ENCODE measurements around the gene TMEM145. TPM values are rescaled to one million over a fixed set of nuclear protein-coding genes. Genes with fewer than 3 reads are reported as not detected.
A peak's percentile ranks its signal among the peaks of the same experiment; 100 is the strongest.

TMEM145 gene
- total RNA-seq, 3 donors from 2014 or later = not detected

DNA sequence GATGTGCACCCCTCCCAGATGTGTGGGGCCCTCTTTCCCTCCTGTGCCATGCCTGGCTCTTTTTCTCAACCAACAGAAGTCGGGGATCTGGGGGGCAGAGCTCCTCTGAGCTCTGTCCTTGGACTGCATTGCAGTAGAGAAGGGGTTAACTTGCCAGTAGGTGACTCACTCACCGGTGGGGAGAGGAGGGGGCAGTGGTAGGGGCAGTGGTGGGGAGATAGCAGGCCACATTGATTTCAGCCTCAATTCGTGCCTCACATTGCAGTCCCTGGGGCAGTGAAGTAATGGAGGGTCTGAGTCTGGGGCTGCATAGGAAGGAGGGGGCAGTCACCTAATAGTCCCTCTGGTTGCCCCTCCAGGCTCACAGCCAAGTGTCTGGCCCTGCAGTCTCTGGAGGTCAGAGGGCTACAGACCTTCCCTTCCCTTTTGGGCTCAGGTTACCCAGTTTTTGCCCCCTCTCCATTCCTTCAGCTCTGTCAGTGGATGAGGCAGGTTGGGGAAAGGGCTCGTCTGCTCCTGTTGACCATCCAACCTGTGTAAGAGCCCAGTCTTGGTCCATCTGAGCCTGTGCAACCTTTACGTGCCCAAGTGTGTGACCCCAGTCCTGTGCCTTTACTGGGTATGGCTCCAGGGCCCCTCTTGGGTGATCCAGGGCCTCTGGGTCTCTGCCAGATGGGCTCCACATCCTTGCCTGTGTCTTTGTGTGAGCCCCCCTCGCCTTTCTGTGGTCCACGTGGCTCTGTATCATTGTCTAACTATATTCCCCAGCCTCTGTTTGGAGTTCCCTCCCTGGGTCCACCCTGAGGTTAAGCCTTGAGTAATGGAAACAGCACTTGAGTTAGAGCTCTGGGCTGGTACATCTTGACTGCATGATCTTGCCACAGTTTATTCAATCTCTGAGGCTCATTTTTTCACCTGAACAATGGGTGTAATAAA is 31.0 kb upstream of the TMEM145 start:
- DNase-seq (no peak), ATAC-seq (no peak)
- Mint-ChIP-seq H3K4me1 (ENCODE audit: low read depth) (peaks cover 51% of the 10 kb centered on the region), H3K36me3 (ENCODE audit: insufficient read depth) (no peaks in the 10 kb centered on the region), H3K4me3 (peak overlapping the region; percentile 53), H3K27me3 (ENCODE audit: low read depth) (no peaks in the 10 kb centered on the region), H3K9me3 (no peaks in the 10 kb centered on the region)

DNA sequence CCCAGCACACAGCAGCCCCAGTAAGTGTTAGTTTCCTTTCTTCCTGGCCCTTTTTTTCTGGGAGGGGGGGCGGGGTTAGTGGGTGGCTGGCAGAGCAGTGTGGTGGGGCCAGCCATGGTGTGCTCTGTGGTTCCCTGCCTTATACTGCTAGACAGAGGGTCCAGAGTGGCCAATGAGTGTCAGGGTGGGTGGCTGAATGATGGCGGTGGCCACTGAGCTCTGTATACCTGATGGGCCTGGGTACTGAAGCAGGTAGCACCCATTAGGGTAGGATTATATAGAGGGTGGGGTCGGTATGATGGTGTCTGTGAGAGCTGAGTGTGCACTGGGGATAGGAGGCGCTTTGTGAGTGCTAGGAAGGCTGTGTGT is 30.3 kb upstream of the TMEM145 start:
- Mint-ChIP-seq H3K27me3 (ENCODE audit: low read depth) (no peaks in the 10 kb centered on the region), H3K36me3 (ENCODE audit: insufficient read depth) (no peaks in the 10 kb centered on the region), H3K4me1 (ENCODE audit: low read depth) (peaks cover 48% of the 10 kb centered on the region), H3K9me3 (no peaks in the 10 kb centered on the region), H3K4me3 (no peak overlapping the region)
- DNase-seq = no peak
- ATAC-seq = no peak

DNA sequence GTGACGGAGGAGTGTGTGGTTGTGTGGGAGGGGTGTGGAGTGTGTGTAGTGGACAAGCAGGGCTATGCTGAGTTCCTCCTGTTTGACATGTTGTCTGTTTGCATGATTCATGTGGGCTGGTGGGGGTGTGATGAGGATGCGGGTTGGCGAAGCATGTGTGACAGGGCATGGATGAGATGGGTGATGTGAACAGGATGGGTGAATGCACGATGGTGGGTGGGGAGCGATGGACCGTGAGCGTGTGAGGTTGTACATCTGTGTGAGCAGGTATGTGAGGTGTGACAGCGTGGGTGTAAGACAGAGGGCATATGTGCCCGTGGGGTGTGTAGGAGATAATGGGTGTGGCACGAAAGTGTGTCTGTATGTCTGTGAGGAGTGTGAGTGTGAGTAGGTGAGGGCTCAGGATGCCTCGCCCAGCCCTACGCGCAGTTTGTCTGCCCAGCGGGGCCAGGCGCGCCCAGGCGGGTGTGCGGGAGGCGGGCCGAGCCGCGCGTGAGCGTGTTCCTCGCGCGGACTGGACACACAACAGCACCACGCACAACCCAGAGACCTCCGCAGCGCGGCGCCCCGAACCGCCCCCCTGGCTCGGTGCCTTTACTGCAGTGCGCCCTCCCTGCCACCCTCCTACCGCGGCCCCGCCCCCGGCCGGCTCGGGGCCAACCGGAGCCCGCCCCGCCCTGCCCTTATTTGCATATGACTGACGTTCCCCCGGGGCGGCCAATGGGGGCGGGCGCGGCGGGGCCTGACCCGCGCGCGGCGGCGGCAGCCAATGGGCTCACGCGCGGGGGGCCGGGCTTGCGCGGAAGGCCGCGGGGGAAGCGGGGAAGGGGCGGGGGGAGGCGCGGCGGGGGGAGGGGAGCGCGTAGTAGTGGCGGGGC is 29.7 kb upstream of the TMEM145 start:
- Mint-ChIP-seq H3K9me3 (no peaks in the 10 kb centered on the region), H3K4me1 (ENCODE audit: low read depth) (peaks cover 45% of the 10 kb centered on the region)
- ATAC-seq = peak; percentile 71 to 74

DNA sequence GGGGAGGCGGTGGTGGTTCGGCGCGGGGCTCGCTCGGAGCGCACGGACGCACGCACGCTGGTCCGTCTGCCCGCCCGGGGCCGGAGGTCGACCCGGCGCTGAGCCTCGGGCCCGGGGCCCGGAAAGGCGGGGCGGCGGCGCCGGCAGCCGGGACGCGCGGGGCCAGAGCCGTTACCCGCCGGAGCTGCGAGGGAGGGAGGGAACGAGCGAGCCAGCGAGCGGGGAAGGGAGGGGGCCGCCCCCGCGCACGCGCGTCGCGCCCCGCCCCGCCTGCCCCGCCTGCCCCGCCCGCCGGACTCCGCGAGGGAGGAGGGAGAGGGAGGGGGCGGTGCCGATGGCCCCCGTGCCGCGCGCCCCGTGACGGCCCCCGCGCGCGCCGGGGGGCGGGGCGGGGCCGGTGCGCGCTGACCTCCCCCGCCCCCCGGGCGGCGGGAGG is 29.0 kb upstream of the TMEM145 start:
- Mint-ChIP-seq H3K27me3 (ENCODE audit: low read depth) (no peaks in the 10 kb centered on the region), H3K36me3 (ENCODE audit: insufficient read depth) (peaks cover 3% of the 10 kb centered on the region), H3K4me1 (ENCODE audit: low read depth) (peaks cover 38% of the 10 kb centered on the region), H3K9me3 (no peaks in the 10 kb centered on the region), H3K4me3 (no peak overlapping the region)
- ATAC-seq (peak; percentile 31 to 38), DNase-seq (peak; percentile 69)

More for the DNA sequence above, 29.7 kb upstream of the TMEM145 start:
- no peak overlapping the region for H3K4me3 Mint-ChIP-seq
- peaks cover 2% of the 10 kb centered on the region for H3K36me3 Mint-ChIP-seq (ENCODE audit: insufficient read depth)
- peak; percentile 95 for DNase-seq
- H3K27me3 Mint-ChIP-seq (ENCODE audit: low read depth) = no peaks in the 10 kb centered on the region

DNA sequence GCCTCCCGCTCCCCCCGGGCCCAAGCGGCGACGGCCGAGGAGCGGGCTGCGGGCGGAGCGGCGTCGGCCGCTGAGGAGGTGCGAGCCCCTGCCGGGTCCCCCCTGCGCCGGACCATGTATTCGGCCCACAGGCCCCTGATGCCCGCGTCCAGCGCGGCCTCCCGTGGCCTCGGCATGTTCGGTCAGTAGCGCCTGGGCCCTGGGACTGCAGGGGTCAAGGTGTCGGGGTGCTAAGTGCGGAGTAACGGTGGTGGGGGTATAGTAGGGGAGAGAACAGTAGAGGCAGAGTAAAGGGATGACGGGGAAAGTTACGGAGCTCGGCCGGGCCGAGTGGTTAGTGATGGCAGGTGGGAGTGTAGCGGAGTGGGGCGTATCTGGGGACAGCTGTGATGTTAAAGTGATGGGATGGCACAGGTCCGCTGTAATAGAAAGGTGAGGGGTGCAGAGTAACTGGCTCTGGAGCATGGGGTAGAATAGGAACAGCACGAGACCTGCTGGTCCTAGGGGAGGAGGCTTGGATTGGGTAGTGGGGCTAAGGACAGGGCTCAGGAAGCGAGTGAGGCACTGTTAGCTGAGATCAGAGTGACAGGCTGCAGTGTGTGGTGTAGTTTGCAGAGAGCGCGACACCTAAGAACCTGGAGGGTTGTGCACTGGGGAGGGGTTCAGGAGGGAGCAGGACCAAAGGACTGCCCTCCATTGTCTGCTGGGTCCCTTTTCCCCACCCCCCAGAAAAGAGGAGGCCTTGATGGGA is 28.3 kb upstream of the TMEM145 start:
- DNase-seq (no peak), ATAC-seq (no peak)
- H3K4me1 Mint-ChIP-seq (ENCODE audit: low read depth) = peaks cover 32% of the 10 kb centered on the region
- H3K9me3 Mint-ChIP-seq = no peaks in the 10 kb centered on the region
- no peaks in the 10 kb centered on the region for H3K27me3 Mint-ChIP-seq (ENCODE audit: low read depth)
- H3K4me3 Mint-ChIP-seq = peak overlapping the region; percentile 93
- H3K36me3 Mint-ChIP-seq (ENCODE audit: insufficient read depth) = peaks cover 3% of the 10 kb centered on the region

DNA sequence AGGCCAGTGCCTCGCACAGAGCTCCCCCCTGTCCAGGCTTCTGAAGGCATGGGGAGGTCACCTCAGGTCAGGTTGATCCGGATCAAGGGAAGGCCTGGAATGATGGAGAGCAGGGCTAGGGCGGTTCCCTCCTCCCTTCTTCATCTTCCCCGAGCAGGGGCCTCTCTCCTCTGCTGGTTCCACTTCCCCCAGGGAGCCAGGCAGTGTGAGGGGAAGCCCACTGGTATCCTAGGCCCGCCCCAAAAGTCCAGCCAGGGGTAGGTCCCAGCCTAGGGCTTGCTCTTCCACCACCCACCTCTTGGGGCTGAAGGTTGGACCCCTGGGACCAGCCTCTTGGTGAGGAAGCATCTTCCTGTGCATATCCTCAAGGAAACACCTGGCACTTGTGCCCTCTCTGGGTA is 27.6 kb upstream of the TMEM145 start:
- peaks cover 3% of the 10 kb centered on the region for H3K36me3 Mint-ChIP-seq (ENCODE audit: insufficient read depth)

DNA sequence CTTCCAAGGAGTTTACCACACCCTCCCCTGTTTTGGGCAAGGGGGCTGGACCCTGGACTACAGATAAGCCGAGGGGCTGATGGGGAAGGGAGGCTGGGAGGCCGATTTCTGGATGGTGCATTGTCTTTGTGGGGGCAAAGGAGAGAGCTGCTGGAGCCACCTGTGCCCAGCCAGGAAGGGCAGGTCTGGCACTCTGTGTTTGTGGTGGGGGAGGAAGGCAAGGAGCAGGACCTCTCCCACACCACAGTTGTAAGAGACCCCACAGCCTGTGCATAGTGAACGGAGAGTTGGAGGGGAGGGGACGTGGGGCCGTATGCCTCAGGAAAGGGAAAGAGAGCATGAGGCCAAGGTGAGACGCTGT is 27.1 kb upstream of the TMEM145 start:
- ATAC-seq = no peak
- no peaks in the 10 kb centered on the region for H3K27me3 Mint-ChIP-seq (ENCODE audit: low read depth)
- peaks cover 3% of the 10 kb centered on the region for H3K36me3 Mint-ChIP-seq (ENCODE audit: insufficient read depth)
- H3K4me3 Mint-ChIP-seq = peak overlapping the region; percentile 93
- DNase-seq = no peak
- H3K4me1 Mint-ChIP-seq (ENCODE audit: low read depth) = peaks cover 31% of the 10 kb centered on the region
- no peaks in the 10 kb centered on the region for H3K9me3 Mint-ChIP-seq

More for the DNA sequence above, 27.6 kb upstream of the TMEM145 start:
- no peaks in the 10 kb centered on the region for H3K27me3 Mint-ChIP-seq (ENCODE audit: low read depth)
- peak overlapping the region; percentile 93 for H3K4me3 Mint-ChIP-seq
- H3K9me3 Mint-ChIP-seq = no peaks in the 10 kb centered on the region
- no peak for DNase-seq
- H3K4me1 Mint-ChIP-seq (ENCODE audit: low read depth) = peaks cover 31% of the 10 kb centered on the region
- no peak for ATAC-seq

DNA sequence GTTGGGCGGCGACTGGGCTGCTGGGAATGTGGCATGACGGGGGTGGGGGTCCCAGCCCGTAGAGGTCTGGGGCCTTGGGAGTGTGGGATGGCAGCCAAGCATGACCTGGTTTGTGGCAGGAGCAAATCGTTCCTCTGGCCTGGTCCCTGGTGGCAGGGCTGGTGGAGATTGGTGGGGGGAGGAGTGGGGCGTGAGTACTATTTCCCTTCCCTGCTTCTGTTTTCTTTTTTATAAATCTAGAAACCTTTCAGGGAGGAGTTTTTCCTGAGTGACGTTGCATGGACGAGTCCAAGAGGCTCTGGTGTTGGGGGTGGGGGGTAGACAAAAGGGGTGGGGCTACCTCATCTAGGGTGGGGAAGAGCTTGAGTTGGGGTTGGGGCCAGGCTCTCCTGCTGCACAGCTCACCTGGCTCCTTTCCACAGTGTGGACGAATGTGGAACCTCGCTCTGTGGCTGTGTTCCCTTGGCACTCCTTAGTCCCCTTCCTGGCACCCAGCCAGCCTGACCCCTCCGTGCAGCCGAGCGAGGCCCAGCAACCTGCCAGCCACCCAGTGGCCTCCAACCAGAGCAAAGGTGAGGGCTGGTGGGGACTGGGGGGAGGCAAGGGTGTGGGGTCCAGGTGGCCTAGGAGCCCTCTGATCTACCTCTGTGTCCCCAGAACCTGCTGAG is 26.6 kb upstream of the TMEM145 start:
- DNase-seq = no peak
- Mint-ChIP-seq H3K4me1 (ENCODE audit: low read depth) (peaks cover 28% of the 10 kb centered on the region), H3K36me3 (ENCODE audit: insufficient read depth) (peaks cover 3% of the 10 kb centered on the region), H3K27me3 (ENCODE audit: low read depth) (no peaks in the 10 kb centered on the region), H3K9me3 (no peaks in the 10 kb centered on the region), H3K4me3 (peak overlapping the region; percentile 24)
- ATAC-seq = no peak

DNA sequence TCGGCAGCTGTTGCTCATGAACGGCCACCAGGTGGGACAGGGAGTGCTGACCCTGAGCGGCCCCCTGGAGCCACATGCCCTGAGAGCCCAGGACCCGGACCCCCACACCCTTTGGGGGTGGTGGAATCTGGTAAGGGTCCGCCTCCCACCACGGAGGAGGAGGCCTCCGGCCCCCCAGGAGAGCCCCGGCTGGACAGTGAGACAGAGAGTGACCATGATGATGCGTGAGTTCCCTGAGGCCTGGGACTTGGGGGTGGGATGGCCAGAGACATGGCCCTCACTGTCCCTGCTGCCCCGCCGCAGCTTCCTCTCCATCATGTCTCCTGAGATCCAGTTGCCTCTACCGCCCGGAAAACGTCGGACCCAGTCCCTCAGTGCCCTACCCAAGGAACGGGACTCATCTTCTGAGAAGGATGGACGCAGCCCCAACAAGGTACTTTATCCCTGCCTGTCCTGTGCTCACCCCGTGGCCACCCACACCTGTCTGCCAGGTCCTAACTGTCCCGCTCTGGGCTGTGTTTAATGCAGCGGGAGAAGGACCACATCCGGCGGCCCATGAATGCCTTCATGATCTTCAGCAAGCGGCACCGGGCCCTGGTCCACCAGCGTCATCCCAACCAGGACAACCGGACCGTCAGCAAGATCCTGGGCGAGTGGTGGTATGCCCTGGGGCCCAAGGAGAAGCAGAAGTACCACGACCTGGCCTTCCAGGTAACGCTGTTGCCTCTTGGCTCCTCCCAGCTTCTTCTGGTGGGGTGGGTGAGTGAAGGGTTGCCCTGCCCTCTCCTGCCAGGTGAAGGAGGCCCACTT is 25.9 kb upstream of the TMEM145 start:
- Mint-ChIP-seq H3K9me3 (no peaks in the 10 kb centered on the region), H3K36me3 (ENCODE audit: insufficient read depth) (peaks cover 3% of the 10 kb centered on the region), H3K4me1 (ENCODE audit: low read depth) (peaks cover 26% of the 10 kb centered on the region), H3K27me3 (ENCODE audit: low read depth) (no peaks in the 10 kb centered on the region), H3K4me3 (peak overlapping the region; percentile 46)
- ATAC-seq (no peak), DNase-seq (no peak)

DNA sequence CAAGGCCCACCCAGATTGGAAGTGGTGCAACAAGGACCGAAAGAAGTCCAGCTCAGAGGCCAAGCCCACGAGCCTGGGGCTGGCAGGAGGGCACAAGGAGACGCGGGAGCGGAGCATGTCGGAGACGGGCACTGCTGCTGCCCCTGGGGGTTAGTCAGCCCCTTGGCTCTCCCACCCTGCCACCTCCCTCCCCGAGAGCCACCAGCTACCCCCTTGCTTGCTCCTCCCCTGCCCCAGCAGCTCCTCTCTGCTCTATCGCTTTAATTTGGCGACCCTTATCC is 25.3 kb upstream of the TMEM145 start:
- H3K4me3 Mint-ChIP-seq = no peak overlapping the region
- ATAC-seq = no peak
- peaks cover 21% of the 10 kb centered on the region for H3K4me1 Mint-ChIP-seq (ENCODE audit: low read depth)
- H3K27me3 Mint-ChIP-seq (ENCODE audit: low read depth) = no peaks in the 10 kb centered on the region
- peaks cover 3% of the 10 kb centered on the region for H3K36me3 Mint-ChIP-seq (ENCODE audit: insufficient read depth)
- no peaks in the 10 kb centered on the region for H3K9me3 Mint-ChIP-seq
- DNase-seq = no peak

DNA sequence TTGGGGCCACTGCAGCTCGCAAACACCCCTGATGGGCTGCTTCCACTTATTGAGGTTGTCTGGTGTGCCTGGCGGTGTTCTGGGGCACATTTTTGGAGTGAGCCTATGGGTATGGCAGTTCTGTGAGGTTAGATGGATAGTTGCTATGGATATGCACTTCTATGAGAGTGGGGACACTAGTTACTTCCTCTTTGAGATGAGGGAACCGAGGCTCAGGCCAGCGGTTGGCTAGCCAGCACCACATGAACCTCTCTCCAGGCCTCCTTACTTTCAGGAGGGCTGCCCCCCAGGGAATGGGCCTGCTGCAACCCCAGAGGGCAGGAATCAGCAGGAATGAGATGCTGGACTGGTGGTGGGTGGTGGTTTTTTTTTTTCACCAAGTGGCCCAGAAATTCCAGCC is 24.7 kb upstream of the TMEM145 start:
- ATAC-seq (no peak), DNase-seq (no peak)
- H3K27me3 Mint-ChIP-seq (ENCODE audit: low read depth) = no peaks in the 10 kb centered on the region
- peaks cover 3% of the 10 kb centered on the region for H3K36me3 Mint-ChIP-seq (ENCODE audit: insufficient read depth)
- no peak overlapping the region for H3K4me3 Mint-ChIP-seq
- no peaks in the 10 kb centered on the region for H3K9me3 Mint-ChIP-seq
- peaks cover 21% of the 10 kb centered on the region for H3K4me1 Mint-ChIP-seq (ENCODE audit: low read depth)

DNA sequence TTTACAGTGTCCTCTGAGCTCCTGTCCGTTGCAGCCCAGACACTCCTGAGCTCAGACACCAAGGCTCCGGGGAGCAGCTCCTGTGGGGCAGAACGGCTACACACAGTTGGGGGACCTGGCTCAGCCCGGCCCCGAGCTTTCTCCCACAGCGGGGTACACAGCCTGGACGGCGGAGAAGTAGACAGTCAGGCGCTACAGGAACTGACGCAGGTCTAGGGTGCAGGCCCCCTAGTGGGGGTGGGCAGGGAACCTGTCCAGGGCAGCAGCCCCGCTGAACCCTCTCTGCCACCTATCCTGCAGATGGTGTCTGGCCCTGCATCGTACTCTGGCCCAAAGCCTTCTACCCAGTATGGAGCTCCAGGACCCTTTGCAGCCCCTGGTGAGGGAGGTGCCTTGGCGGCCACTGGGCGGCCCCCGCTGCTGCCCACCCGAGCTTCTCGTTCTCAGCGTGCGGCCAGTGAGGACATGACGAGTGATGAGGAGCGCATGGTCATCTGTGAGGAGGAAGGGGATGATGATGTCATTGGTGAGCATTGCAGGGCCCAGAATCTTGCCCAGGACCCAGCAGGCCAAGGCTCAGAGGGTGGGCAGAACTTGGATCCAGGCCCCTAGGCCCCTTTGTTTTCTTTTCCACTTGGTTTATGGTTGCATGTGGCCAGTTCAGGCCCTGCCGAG is 24.1 kb upstream of the TMEM145 start:
- no peak for DNase-seq
- Mint-ChIP-seq H3K4me1 (ENCODE audit: low read depth) (peaks cover 21% of the 10 kb centered on the region), H3K4me3 (no peak overlapping the region), H3K27me3 (ENCODE audit: low read depth) (no peaks in the 10 kb centered on the region), H3K36me3 (ENCODE audit: insufficient read depth) (peaks cover 4% of the 10 kb centered on the region), H3K9me3 (no peaks in the 10 kb centered on the region)
- ATAC-seq = no peak

DNA sequence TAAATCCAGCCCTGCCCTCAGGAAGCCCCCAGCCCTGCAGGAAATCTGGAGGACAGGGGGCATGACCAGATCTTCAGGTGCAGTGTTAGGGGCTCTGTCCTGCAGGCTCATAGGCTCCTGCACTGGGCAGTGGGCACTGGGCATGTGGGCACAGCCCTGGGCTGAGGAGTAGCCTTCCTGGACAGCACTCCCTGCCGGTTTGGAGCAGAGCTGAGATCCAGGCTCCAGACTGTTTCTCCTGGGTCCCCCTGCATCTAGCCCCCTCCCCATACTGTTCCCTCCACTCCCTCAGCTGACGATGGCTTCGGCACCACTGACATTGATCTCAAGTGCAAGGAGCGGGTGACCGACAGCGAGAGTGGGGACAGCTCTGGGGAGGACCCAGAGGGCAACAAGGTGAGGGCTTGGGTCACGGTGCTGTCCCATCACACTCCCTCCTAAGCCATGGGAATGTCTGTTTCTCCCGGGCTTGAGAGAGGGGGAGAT is 23.5 kb upstream of the TMEM145 start:
- DNase-seq = no peak
- peaks cover 4% of the 10 kb centered on the region for H3K36me3 Mint-ChIP-seq (ENCODE audit: insufficient read depth)
- no peak overlapping the region for H3K4me3 Mint-ChIP-seq
- no peaks in the 10 kb centered on the region for H3K9me3 Mint-ChIP-seq
- no peaks in the 10 kb centered on the region for H3K27me3 Mint-ChIP-seq (ENCODE audit: low read depth)
- no peak for ATAC-seq
- peaks cover 21% of the 10 kb centered on the region for H3K4me1 Mint-ChIP-seq (ENCODE audit: low read depth)
